ENCODE measurements around the gene GPX4.
A peak's percentile ranks its signal among the peaks of the same experiment; 100 is the strongest.
"Not testable (repeated sequence)": the region's sequence is repeated elsewhere in the genome, so short reads cannot be mapped to it uniquely, and the experiment has no call there.

The GPX4 gene

DNA sequence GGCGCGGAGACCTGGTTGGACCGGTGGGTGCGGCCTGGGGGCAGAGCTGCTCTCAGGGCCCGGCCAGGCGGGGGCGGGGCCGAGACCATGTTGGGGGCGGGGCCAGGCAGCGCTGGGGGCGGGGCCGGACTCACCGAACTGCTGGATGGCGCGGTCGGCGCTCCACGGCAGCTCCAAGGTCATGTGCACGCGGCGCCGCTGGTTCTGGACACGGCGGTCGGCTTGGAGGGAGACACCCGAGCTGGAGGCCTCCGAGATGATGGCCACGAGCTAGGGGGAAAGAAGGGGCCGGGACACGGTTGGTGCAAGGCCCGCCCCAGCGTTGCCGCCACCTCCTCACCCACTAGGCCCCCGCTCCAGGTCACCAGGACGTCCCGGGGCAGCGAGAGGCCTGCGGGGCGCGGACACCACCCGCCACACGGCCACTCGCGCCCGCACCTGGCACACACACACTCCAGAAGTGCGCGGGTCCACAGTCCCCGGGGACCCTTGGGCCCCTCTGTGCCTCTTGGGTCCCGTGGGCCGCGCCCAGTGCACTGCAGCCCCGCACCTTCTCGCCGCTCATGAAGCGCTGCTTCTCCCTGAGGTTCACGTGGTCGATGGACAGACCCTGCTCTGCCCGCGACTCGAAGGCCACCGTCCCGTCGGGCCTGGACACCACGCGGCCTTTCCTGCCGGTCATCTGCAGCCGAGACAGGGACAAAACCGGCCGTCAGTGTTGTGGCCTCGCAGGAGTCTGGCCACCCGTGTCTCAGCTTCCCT, 8.7 kb downstream of the GPX4 start:
- TF ChIP-seq EZH2 (IDR thresholded peaks at IDR 0.05; ENCODE audit: borderline replicate concordance, low read depth, low read length, severe bottlenecking), result no peak
- TF ChIP-seq, protein P1, sequence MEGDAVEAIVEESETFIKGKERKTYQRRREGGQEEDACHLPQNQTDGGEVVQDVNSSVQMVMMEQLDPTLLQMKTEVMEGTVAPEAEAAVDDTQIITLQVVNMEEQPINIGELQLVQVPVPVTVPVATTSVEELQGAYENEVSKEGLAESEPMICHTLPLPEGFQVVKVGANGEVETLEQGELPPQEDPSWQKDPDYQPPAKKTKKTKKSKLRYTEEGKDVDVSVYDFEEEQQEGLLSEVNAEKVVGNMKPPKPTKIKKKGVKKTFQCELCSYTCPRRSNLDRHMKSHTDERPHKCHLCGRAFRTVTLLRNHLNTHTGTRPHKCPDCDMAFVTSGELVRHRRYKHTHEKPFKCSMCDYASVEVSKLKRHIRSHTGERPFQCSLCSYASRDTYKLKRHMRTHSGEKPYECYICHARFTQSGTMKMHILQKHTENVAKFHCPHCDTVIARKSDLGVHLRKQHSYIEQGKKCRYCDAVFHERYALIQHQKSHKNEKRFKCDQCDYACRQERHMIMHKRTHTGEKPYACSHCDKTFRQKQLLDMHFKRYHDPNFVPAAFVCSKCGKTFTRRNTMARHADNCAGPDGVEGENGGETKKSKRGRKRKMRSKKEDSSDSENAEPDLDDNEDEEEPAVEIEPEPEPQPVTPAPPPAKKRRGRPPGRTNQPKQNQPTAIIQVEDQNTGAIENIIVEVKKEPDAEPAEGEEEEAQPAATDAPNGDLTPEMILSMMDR (IDR thresholded peaks at IDR 0.05; ENCODE audit: borderline replicate concordance, extremely low read depth, low read length, poor library complexity, severe bottlenecking), result no peak
- H3K27ac ChIP-seq (ENCODE audit: low read length), result no peak overlapping the region

DNA sequence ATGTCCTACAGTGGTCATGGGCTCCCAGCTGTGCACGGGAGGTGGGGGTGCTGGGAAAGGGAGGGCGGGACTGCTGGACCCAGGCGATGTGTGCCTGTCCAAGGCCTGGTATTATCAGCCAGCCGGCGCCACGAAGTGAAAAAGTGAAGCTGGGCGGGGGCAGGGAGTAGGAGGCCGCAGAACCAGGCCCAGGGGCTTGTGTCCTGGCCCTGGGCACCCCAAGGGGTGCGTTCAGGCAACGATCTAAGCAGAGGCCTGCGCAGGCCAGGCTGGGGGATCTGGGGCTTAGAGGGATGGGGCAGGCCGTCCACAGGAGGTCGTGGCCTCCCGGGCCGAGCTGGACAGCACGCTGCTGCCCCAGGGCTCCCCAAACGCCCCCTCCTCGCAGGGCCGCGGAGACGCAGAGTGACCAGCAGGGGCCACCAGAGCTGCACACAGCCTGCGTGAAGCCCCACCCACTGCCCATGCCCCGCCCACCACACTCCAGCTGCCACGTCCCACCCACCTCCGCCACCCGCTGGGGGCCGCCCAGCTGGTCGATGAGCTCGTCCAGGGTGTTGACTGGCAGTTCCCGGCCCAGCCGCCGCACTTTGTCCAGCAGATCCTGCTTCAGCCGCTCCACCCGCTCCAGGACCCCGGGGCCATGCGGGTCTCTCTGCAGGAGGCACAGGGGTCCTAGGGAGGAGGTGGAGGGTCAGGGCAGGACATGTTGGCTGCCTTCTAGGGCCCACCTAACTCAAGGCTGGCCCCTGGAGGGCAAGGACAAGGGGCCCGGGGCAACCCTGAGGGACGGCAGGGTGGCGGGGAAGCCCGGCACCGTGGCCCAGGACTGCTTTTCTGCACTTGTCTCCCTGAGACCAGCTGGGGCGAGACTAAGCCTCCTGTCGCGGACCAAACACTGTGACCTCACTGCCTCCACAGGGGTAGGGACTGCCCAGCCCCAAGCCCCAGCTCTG, 9.5 kb downstream of the GPX4 start:
- no peak overlapping the region for H3K4me2 ChIP-seq (ENCODE audit: insufficient read depth, low read length)
- no peak for TF ChIP-seq EZH2 (IDR thresholded peaks at IDR 0.05; ENCODE audit: borderline replicate concordance, low read depth, low read length, severe bottlenecking)
- TF ChIP-seq, protein P1 (IDR thresholded peaks at IDR 0.05; ENCODE audit: borderline replicate concordance, extremely low read depth, low read length, poor library complexity, severe bottlenecking), result peak; percentile 81
- H3K36me3 ChIP-seq (ENCODE audit: insufficient read depth, low read length), result peaks cover 64% of the 10 kb centered on the region
- peaks cover 4% of the 10 kb centered on the region for H4K20me1 ChIP-seq (ENCODE audit: insufficient read depth, low read length)
- no peaks in the 10 kb centered on the region for H3K9me3 ChIP-seq (ENCODE audit: insufficient read depth, low read length, severe bottlenecking)
- H3K79me2 ChIP-seq (ENCODE audit: insufficient read depth, low read length), result no peaks in the 10 kb centered on the region
- peak overlapping the region; percentile 30; the same call in 1 of the 2 replicates for H3K27ac ChIP-seq (ENCODE audit: low read length)
- peak; percentile 84 for DNase-seq
- H3K9ac ChIP-seq (ENCODE audit: low read depth, low read length), result no peak overlapping the region
- H3K4me3 ChIP-seq (ENCODE audit: low read depth in 1 of 2, low read length in 2 of 2), result no peak overlapping the region
- peak; percentile 77 for ATAC-seq (ENCODE audit: insufficient read depth, low read depth)
- H3K4me1 ChIP-seq (ENCODE audit: insufficient read depth, low read length), result no peaks in the 10 kb centered on the region
- H2AFZ ChIP-seq (ENCODE audit: low read depth, low read length), result no peak overlapping the region
- no peaks in the 10 kb centered on the region for H3K27me3 ChIP-seq (ENCODE audit: insufficient read depth, low read length, poor library complexity)

More for the DNA sequence above, 8.7 kb downstream of the GPX4 start:
- no peak for ATAC-seq (ENCODE audit: insufficient read depth, low read depth)
- H3K4me3 ChIP-seq (ENCODE audit: low read depth in 1 of 2, low read length in 2 of 2), result no peak overlapping the region
- DNase-seq, result no peak
- no peaks in the 10 kb centered on the region for H3K9me3 ChIP-seq (ENCODE audit: insufficient read depth, low read length, severe bottlenecking)
- no peak overlapping the region for H3K4me2 ChIP-seq (ENCODE audit: insufficient read depth, low read length)
- H4K20me1 ChIP-seq (ENCODE audit: insufficient read depth, low read length), result peaks cover 4% of the 10 kb centered on the region
- H3K9ac ChIP-seq (ENCODE audit: low read depth, low read length), result no peak overlapping the region
- H3K27me3 ChIP-seq (ENCODE audit: insufficient read depth, low read length, poor library complexity), result no peaks in the 10 kb centered on the region
- peaks cover 62% of the 10 kb centered on the region for H3K36me3 ChIP-seq (ENCODE audit: insufficient read depth, low read length)
- H2AFZ ChIP-seq (ENCODE audit: low read depth, low read length), result no peak overlapping the region
- H3K4me1 ChIP-seq (ENCODE audit: insufficient read depth, low read length), result no peaks in the 10 kb centered on the region
- H3K79me2 ChIP-seq (ENCODE audit: insufficient read depth, low read length), result no peaks in the 10 kb centered on the region

- H3K9me3 ChIP-seq (ENCODE audit: insufficient read depth, low read length, severe bottlenecking), result no peaks in the 10 kb centered on the region
- H3K27me3 ChIP-seq (ENCODE audit: insufficient read depth, low read length, poor library complexity), result no peaks in the 10 kb centered on the region
- H4K20me1 ChIP-seq (ENCODE audit: insufficient read depth, low read length), result peaks cover 4% of the 10 kb centered on the region
- peaks cover 66% of the 10 kb centered on the region for H3K36me3 ChIP-seq (ENCODE audit: insufficient read depth, low read length)
- DNase-seq (no peak), ATAC-seq (ENCODE audit: insufficient read depth, low read depth) (no peak)
- TF ChIP-seq, protein P1 (IDR thresholded peaks at IDR 0.05; ENCODE audit: borderline replicate concordance, extremely low read depth, low read length, poor library complexity, severe bottlenecking), result no peak
- TF ChIP-seq EZH2 (IDR thresholded peaks at IDR 0.05; ENCODE audit: borderline replicate concordance, low read depth, low read length, severe bottlenecking), result no peak
- H3K4me1 ChIP-seq (ENCODE audit: insufficient read depth, low read length), result no peaks in the 10 kb centered on the region
- H2AFZ ChIP-seq (ENCODE audit: low read depth, low read length), result no peak overlapping the region
- H3K27ac ChIP-seq (ENCODE audit: low read length), result no peak overlapping the region
- H3K4me2 ChIP-seq (ENCODE audit: insufficient read depth, low read length), result no peak overlapping the region
- H3K79me2 ChIP-seq (ENCODE audit: insufficient read depth, low read length), result no peaks in the 10 kb centered on the region
- no peak overlapping the region for H3K9ac ChIP-seq (ENCODE audit: low read depth, low read length)
- H3K4me3 ChIP-seq (ENCODE audit: low read depth in 1 of 2, low read length in 2 of 2), result no peak overlapping the region
These were observed 10.2 kb downstream of the GPX4 start for GRCh38 chr19:1113986-1114483.

GRCh38 chr19:1114728-1115127, 10.9 kb downstream of the GPX4 start:
- not testable (repeated sequence) for H3K4me2 ChIP-seq (ENCODE audit: insufficient read depth, low read length); ATAC-seq (ENCODE audit: insufficient read depth, low read depth); H3K4me3 ChIP-seq (ENCODE audit: low read depth in 1 of 2, low read length in 2 of 2); H3K27ac ChIP-seq (ENCODE audit: low read length); H3K4me1 ChIP-seq (ENCODE audit: insufficient read depth, low read length); H3K9me3 ChIP-seq (ENCODE audit: insufficient read depth, low read length, severe bottlenecking); H4K20me1 ChIP-seq (ENCODE audit: insufficient read depth, low read length); DNase-seq; H3K27me3 ChIP-seq (ENCODE audit: insufficient read depth, low read length, poor library complexity); H2AFZ ChIP-seq (ENCODE audit: low read depth, low read length); H3K9ac ChIP-seq (ENCODE audit: low read depth, low read length); H3K79me2 ChIP-seq (ENCODE audit: insufficient read depth, low read length)
- H3K36me3 ChIP-seq (ENCODE audit: insufficient read depth, low read length), result peaks cover 69% of the 10 kb centered on the region
